HS-5 (cell line): Measurements from ENCODE around the gene MINDY3.
"Not testable (repeated sequence)": the region's sequence is repeated elsewhere in the genome, so short reads cannot be mapped to it uniquely, and the experiment has no call there.

Experiments
- DNase-seq: peaks from one replicate; pipeline ENCODE4 v3.0.0-alpha.2; 2012; ENCODE audit warnings: low read depth

The MINDY3 gene

GRCh38 chr10:15780353-15781135 lies 79.8 kb downstream of the MINDY3 start:
- DNase-seq = no peak

DNA sequence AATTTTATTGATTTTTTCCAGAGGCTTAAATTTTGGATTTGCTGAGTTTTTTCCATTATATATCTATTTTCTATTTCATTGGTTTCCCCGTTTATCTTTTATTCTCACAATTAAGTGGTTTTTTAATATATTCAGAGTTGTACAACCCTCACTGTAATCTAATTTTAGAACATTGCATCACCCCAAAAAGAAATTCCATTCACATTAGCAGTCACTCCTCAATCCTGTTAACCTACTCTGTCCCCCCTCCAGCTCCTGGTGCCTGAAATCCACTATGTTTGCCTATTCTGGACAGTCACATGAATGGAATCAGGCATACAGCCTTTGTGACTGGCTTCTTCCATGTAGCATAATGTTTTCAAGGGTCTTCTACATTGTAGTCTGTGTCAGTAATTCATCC lies 84.8 kb downstream of the MINDY3 start:
- DNase-seq = peak; percentile 13

- not testable (repeated sequence) for DNase-seq
Observed at GRCh38 chr10:15774534-15774933, 85.8 kb downstream of the MINDY3 start.

DNA sequence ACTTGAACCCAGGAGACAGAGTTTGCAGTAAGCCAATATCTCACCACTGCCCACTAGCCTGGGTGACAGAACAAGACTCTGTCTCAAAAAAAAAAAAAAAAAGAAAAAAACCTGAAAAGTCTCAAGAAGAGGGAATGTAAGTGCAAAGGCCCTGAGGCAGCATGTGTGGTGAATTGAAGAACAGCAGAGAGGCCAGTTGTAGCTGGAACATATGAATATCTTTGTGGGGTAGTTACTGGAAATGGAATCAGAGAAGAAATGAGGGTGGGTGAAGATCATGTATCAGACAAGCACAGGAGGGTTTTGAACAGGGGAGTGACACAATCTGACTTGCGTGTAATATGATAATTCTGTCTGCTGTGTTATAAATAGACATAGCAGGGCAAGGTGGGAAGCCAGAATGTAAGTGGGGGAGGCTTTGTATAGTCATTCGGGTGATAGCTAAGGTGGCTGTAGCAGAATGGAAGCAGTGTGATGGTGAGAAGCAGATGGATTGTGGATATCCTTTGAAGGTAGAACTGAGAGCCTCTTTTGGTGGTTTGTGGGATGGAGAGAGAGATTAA lies 95.3 kb downstream of the MINDY3 start:
- no peak for DNase-seq

GRCh38 chr10:15763006-15763405 lies 97.3 kb downstream of the MINDY3 start:
- DNase-seq = no peak

DNA sequence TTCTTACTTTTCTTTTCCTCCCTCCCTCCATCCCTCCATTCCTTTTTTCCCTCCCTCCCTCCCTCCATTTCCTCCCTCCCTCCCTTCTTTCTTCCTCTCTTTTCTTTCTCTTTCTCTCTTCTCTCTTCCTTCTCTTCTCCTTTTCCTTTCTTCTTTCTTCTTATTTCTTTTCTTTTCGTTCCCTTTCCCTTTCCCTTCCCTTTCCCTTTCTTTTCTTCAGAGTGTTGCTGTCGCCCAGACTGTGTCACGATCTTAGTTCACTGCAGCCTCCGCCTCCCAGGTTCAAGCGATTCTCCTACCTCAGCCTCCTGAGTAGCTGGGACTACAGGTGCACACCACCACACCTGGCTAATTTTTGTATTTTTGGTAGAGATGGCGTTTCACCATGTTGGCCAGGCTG lies 98.1 kb downstream of the MINDY3 start:
- not testable (repeated sequence) for DNase-seq

DNA sequence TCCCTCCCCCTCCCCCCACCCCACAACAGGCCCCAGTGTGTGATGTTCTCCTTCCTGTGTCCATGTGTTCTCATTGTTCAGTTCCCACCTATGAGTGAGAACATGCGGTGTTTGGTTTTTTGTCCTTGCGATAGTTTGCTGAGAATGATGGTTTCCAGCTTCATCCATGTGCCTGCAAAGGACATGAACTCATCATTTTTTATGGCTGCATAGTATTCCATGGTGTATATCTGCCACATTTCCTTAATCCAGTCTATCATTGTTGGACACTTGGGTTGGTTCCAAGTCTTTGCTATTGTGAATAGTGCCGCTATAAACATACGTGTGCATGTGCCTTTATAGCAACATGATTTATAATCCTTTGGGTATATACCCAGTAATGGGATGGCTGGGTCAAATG lies 99.1 kb downstream of the MINDY3 start:
- DNase-seq = not testable (repeated sequence)

DNA sequence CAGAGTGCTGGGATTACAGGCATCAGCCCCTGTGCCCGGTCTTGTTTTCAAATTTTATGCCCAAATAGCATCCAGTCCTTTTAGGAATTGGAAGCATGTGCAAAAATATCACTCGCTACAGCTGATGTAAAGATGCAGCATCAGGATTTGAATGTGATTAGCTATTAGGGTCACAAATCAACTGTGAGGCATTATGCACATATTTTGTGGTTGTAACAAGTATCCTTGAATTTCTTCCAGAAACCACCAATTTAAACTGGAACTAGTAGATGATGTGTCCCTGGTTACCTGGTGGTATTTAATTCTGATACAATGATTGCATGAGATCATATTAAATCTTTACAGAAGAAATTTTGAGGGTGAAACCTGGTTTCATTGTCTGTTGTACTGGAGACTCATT lies 99.6 kb downstream of the MINDY3 start:
- DNase-seq = no peak

- DNase-seq = no peak
Observed at GRCh38 chr10:15759265-15759664, 101.0 kb downstream of the MINDY3 start.

DNA sequence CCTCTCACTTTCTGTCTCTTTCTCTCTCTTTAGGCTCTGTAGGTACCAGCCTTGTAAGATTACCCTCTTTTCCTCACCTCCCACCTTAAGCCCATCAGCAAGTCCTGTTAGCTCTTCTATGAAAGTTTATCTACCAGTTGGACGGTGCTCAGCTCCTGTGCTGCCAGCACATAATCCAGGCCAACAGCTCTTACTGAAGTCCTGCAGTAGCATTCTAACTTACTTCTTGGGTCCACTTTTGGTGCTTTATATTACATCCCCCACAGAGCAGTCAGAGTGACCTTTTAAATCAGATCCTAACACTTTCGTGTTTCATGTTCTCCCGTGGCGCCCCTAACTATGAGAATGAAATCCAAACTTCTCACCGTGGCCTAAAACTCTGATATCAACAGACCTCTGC lies 101.7 kb downstream of the MINDY3 start:
- no peak for DNase-seq

- DNase-seq = no peak
Observed at GRCh38 chr10:15754937-15755336, 105.4 kb downstream of the MINDY3 start.

DNA sequence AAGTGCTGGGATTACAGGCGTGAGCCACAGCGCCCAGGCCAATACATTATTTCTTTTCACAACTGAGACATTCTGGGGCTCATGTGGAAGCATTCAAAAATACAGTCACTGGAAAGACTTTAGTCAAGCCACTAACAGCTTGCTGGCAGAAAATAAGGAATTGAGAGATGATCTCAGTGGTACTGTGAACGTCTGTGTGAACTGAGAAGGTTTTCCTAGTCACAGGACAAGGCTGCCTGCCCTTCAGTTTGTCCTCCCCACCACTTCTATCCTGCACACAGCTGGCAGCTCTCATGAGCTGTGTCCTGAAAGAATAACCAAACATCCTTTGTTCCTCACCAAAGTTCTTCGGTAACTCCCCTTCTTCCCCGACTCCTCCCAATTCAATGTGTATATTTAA lies 109.3 kb downstream of the MINDY3 start:
- DNase-seq = no peak

- no peak for DNase-seq
Observed at GRCh38 chr10:15748126-15748525, 112.2 kb downstream of the MINDY3 start.

GRCh38 chr10:15747632-15748031 lies 112.7 kb downstream of the MINDY3 start:
- no peak for DNase-seq

- no peak for DNase-seq
Observed at GRCh38 chr10:15745751-15746150, 114.6 kb downstream of the MINDY3 start.

- no peak for DNase-seq
Observed at GRCh38 chr10:15744217-15744865, 116.0 kb downstream of the MINDY3 start.

DNA sequence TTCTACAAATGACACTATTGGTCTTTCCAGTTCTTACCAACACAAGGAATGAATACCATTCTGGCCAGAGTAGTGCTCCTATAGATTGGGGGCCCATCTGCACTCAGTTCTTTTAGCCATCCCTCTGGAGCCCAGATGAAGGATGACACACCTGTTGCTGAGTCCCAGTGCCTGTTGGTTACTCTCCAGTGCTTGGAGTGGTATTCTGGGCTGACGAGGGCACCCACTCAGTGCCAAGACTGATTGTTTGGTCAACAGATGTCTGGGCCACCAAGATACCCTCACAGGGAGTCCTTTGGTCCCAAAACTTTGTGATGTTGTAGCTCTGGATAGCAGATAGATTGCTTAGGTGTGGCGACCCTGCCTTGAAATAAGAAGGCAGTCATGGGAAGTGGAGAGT lies 116.9 kb downstream of the MINDY3 start:
- DNase-seq = no peak

DNA sequence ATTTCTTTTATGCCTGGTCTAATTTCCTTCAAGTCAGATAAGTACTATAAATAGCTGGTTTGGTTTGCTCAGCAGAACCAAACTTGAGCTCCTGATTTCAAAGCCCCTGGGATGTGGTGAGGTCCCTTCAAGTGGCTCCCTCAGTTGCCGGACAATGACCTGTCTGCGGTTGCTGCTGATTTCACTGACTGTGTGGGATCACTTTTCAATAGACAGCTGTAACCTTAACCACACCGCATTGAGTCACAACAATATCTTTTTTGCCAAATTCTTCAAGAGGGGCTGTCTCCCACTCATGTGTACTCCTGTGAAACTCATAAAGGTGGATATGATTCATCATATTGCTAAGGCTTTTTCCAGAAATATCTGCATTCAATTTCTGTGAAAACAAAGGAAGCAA lies 117.5 kb downstream of the MINDY3 start:
- DNase-seq = no peak

DNA sequence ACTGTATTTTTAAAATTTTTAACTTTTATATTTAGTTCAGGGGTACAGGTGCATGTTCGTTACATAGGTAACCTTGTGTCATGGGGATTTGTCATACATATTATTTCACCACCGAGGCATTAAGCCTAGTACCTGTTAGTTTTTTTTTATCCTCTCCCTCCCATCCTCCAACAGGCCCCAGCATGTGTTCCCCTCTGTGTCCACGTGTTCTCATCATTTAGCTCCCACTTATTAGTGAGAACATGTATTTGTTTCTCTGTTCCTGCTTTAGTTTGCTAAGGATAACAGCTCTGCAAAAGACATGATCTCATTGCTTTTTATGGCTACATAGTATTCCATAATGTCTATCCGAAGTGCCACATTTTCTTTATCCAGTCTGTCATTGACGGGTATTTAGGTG lies 118.2 kb downstream of the MINDY3 start:
- DNase-seq = no peak

GRCh38 chr10:15741581-15741980 lies 118.7 kb downstream of the MINDY3 start:
- DNase-seq = no peak

GRCh38 chr10:15740261-15740660 lies 120.0 kb downstream of the MINDY3 start:
- no peak for DNase-seq

GRCh38 chr10:15739254-15739970 lies 120.9 kb downstream of the MINDY3 start:
- DNase-seq = no peak
